ENCODE measurements around the gene SLC17A5.
"Not testable (repeated sequence)": the region's sequence is repeated elsewhere in the genome, so short reads cannot be mapped to it uniquely, and the experiment has no call there.

Gene SLC17A5

DNA sequence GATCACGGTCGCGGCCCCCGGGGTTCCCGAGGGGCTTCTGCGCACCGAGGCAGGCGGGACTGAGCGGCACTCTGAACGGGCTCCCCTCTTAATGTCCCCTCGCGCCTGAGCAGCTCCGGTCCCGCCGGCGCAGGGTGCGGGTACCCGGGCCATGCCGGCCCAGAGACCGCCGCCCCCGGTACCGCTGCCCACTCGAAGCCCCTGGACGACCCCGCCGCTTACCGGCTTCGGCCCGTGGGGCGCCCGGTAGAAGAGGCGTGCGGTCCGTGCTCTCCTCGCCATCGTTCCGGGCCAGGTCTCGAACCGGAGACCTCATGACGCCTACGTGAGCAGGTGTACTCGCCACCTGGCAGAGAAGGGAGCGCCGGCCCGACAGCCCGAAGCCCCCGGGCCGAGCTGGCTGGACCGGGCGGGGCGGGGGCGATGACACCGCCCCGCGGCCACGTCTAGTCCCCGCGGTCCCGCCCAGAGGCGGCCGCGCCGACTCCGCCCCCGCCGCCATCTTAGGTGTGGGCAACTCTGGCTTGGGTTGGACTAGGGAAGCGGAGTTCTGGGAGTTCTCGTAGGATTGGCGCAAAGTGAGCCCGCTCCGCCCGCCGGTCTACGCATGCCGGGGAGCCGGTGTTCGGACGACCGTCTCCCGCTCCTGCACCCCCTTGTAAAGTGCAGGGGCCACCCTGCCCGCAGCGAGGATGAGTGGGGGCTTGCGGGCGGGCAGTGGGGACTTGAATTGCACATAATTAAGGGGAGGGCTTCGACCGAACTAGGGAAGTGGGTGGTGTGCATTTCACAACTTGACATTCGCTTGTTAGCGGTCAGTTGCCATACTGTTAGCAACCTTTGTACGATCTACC is at the start of gene SLC17A5:
SLC17A5 (minus strand) TSS at position 422 of the 854 bp plus-strand sequence; CDS start at position 316, 106 bp downstream.
- peak; percentile 93 for DNase-seq

- no peak for DNase-seq
Observed at GRCh38 chr6:73703466-73703865, 49.7 kb upstream of the SLC17A5 start.

GRCh38 chr6:73702444-73702843 is 48.7 kb upstream of the SLC17A5 start:
- DNase-seq = no peak

- DNase-seq = no peak
Observed at GRCh38 chr6:73699676-73700459, 46.1 kb upstream of the SLC17A5 start.

- DNase-seq = no peak
Observed at GRCh38 chr6:73696966-73697655, 43.3 kb upstream of the SLC17A5 start.

DNA sequence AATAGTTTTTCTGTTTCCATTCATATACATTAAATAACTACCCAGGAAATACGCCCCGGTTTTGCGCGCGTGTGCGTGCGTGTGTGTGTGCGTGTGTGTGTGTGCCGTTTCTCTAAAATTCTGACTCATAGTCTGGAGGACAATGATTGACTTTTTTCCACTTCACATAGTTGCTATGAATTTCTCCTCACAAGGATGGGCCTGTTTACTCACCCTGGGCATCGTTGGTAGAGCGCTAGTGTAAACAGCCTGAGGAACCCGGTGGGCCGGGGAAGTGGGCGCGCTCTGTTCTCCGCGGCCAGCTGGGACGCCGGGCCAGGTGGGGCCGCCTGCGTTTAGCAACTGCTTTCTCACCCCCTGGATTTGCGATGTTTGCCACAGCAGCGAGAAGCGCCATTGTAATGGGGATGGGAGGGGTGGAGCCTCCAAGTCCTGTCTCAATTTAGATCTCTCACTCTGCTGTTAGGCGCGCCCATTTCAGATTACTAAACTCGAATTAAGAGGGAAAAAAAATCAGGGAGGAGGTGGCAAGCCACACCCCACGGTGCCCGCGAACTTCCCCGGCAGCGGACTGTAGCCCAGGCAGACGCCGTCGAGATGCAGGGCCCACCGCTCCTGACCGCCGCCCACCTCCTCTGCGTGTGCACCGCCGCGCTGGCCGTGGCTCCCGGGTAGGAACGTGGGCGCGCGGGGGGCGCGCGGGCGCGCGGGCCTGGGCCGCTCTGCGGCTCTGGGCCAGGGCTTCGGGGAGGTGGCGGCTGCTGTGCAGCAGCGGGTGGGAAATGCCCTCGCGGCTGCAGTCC is 42.0 kb upstream of the SLC17A5 start, which contains the start of gene CD109:
CD109 (plus strand) TSS at position 585 of the 803 bp plus-strand sequence; CDS start at position 598, 13 bp downstream.
- peak; percentile 73 for DNase-seq

DNA sequence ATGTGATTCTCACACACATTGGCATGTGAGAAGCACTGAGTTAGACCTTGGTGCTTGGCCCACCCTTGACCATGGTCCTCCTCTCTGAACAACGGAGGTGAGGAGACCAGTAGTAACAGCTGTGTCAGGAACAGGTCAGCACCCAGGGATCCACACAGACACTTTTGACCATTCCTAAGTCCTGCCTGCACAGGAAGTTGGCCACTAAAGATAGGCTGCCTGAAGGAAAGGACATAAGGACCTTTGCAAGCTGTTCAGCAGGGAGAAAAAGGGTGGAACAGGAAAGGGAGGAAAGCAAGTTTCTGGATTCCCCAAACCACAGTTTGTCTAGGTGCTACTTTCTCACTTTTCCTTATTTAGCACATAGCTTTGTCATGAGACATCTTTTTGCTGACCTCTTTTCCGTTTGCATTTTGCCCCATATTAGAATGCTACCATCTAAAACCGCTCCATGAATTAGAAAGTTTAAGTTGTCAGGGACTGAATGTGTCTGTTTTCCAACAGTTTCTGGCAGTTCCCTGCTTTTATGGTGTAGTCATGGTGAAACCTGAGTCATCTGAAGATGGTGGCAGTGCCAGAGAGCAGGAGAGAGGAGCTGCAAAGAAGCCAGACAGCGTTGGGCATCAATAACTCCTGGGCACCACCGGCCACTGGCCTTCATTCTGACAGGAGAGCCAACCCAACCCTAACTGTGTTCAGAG is 41.1 kb upstream of the SLC17A5 start:
- DNase-seq = no peak

GRCh38 chr6:73691512-73691911 is 37.7 kb upstream of the SLC17A5 start:
- no peak for DNase-seq

GRCh38 chr6:73690056-73690455 is 36.3 kb upstream of the SLC17A5 start:
- DNase-seq = no peak

GRCh38 chr6:73688351-73688750 is 34.6 kb upstream of the SLC17A5 start:
- DNase-seq = no peak

- DNase-seq = not testable (repeated sequence)
Observed at GRCh38 chr6:73683574-73683973, 29.8 kb upstream of the SLC17A5 start.

DNA sequence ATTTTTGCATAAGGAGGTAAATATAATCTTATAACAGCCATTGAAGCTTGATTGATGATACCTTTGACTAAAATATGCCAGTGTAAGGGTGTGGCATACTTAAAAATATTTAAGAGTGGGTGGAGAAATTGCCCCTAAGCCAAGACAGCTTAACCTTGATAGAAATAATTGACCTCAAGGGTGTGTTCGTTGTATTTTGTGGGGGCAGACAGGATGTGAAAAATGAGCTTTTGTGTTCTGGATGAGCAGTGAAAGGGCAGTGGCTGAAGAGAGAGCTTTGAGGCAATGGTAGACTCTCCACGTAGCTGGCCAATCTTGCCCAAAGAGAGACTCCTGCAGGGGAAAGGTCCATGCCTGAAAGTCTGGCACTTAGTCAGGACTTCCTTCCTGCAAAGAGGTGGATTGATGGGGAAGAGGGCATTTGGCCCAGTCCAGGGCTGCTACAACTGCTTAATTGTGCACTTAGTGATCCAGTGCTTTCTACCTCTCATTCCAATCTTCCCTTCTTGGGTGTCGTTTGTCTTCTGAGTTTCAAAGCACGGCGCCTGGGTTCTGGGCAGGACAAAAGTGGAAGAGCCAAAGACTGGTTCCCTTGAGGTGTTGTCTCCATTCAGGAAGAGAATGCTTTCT is 26.6 kb upstream of the SLC17A5 start:
- no peak for DNase-seq

DNA sequence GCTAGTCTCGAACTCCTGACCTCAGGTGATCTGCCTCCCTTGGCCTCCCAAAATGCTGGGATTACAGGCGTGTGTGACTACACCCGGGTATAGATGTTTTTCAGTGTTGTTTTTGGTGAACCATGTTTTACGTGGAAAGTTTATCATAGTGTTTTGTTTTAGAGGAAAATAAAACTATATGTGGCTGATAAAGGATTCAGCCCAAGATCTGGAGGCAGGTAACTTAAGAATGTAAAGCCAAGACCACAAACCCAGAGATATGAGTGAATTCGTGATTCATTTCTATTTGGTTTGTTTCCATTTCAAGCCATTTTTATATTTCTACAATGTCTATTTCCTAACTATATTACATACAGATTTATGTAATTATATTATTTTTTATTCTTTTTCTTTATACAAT is 26.1 kb upstream of the SLC17A5 start:
- DNase-seq = not testable (repeated sequence)

GRCh38 chr6:73679009-73679408 is 25.2 kb upstream of the SLC17A5 start:
- no peak for DNase-seq

DNA sequence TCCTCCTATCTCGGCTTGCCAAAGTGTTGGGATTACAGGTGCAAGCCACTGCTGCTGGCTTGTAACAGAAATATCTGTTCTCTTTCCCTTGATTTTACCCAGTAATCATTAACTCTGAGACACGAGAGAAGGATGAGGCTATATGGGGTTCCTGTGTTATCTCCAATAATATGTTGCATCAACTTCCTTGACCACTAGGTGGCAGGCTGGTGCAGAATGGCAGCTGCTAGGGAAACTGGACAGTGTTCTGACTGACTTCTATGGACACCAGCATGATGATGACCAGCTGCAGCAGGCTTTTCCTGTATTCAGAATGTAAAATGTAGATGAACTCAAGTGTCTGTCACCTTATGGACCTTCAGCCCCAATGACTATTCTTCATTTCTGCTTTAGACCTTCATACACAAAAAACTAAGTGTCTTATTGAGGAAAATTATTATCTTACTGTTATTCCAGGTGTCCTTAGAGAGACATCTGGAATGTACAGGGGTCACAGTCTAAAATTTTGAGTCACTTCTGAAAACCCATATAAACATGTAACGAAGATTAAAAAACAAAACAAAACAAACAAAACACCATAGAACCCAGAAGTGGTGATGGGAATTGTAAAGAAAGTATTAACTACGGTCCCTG is 21.8 kb upstream of the SLC17A5 start:
- peak; percentile 80 for DNase-seq

GRCh38 chr6:73671911-73672685 is 18.3 kb upstream of the SLC17A5 start:
- no peak for DNase-seq

DNA sequence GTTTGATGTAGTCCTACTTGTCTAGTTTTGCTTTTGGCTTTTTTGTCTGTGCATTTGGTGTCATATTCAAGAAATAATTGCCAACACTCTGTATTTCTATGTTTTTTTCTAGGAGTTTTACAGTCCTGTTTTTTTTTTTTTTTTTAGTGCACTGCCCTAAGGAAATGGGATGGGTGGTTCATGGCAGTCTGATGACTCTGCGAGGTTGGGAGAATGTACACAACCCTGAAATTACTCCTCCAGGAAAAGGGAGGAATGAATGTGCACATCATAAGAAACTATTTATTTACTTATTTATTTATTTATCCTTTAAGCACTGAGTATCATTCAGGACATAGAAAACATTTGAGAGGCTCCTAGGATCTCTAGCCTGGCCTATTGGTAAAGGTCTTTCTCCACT is 15.2 kb upstream of the SLC17A5 start:
- no peak for DNase-seq

GRCh38 chr6:73667798-73668197 is 14.0 kb upstream of the SLC17A5 start:
- no peak for DNase-seq

- DNase-seq = no peak
Observed at GRCh38 chr6:73666393-73666792, 12.6 kb upstream of the SLC17A5 start.

Data from CD4-positive, alpha-beta T cell treated with Interleukin-17A for 4 hours (primary cell).